Mammary microvascular endothelial cell (primary cell): ENCODE measurements around the gene ZNF649. TPM values are rescaled to one million over a fixed set of nuclear protein-coding genes. Genes with fewer than 3 reads are reported as not detected.

Experiments
- total RNA-seq: library from RNA; depleted of rRNA; stranded (reverse); fragments of >200 nt; gene quantifications from 2 replicates; pipeline ENCODE4 v1.2.3, GENCODE V29; 2015

ZNF649 gene
- total RNA-seq: 4.3 and 4.5 TPM in 2 replicates

GRCh38 chr19:51904331-51905165, at the start of gene ZNF649:
TSS of gene ZNF649 (minus strand) at chr19:51905017. CDS start at chr19:51900107, 4,910 bp downstream.

GRCh38 chr19:51926784-51927741, 22.2 kb upstream of the ZNF649 start, which contains the start of gene ZNF613:
TSS of gene ZNF613 (plus strand) at chr19:51927472. CDS start at chr19:51936221, 8,749 bp downstream.

GRCh38 chr19:51887522-51888498, 17.0 kb downstream of the ZNF649 start, which contains the start of gene ZNF577:
TSS of gene ZNF577 (minus strand) at chr19:51887951. CDS start at chr19:51880382, 7,569 bp downstream.

Other genes starting within 250 kb of the ZNF649 start
- gene SPACA6, start 211.7 kb downstream of the ZNF649 start, total RNA-seq: 5.5 and 10.5 TPM in 2 replicates
- gene HAS1, start 181.0 kb downstream of the ZNF649 start, total RNA-seq: not detected in 2 replicates
- gene FPR1, start 153.1 kb downstream of the ZNF649 start, total RNA-seq: not detected in 2 replicates
- not detected in 2 replicates for gene FPR2, start 143.8 kb downstream of the ZNF649 start, total RNA-seq
- not detected in 2 replicates for gene FPR3, start 109.9 kb downstream of the ZNF649 start, total RNA-seq
- 0.87 and 1.3 TPM in 2 replicates for gene ZNF577, start 17.1 kb downstream of the ZNF649 start, total RNA-seq
- gene ZNF613, start 22.5 kb upstream of the ZNF649 start, total RNA-seq: 3.1 TPM in 2 replicates
- 3.1 and 4.7 TPM in 2 replicates for gene ZNF350, start 81.8 kb upstream of the ZNF649 start, total RNA-seq
- 5.1 and 7.7 TPM in 2 replicates for gene ZNF615, start 103.2 kb upstream of the ZNF649 start, total RNA-seq
- gene ZNF614, start 123.4 kb upstream of the ZNF649 start, total RNA-seq: 5.7 and 6.0 TPM in 2 replicates
- gene ZNF432, start 143.8 kb upstream of the ZNF649 start, total RNA-seq: 2.1 and 2.7 TPM in 2 replicates
- 5.7 and 6.7 TPM in 2 replicates for gene ZNF841, start 190.7 kb upstream of the ZNF649 start, total RNA-seq
- gene ZNF616, start 234.9 kb upstream of the ZNF649 start, total RNA-seq: 4.4 and 4.7 TPM in 2 replicates